ENCODE measurements around the gene SLC7A5.
"Not testable (repeated sequence)": the region's sequence is repeated elsewhere in the genome, so short reads cannot be mapped to it uniquely, and the experiment has no call there.

The SLC7A5 gene

GRCh38 chr16:87889762-87890161, 20.5 kb upstream of the SLC7A5 start:
- not testable (repeated sequence) for DNase-seq (ENCODE audit: low spot score); FAIRE-seq

- not testable (repeated sequence) for DNase-seq (ENCODE audit: low spot score); FAIRE-seq
These were observed 19.0 kb upstream of the SLC7A5 start for GRCh38 chr16:87888346-87888745.

GRCh38 chr16:87887931-87888330, 18.6 kb upstream of the SLC7A5 start:
- not testable (repeated sequence) for DNase-seq (ENCODE audit: low spot score); FAIRE-seq

GRCh38 chr16:87885371-87885967, 16.2 kb upstream of the SLC7A5 start:
- DNase-seq (ENCODE audit: low spot score); FAIRE-seq: not testable (repeated sequence)

GRCh38 chr16:87882436-87883019, 13.2 kb upstream of the SLC7A5 start:
- FAIRE-seq (no peak), DNase-seq (ENCODE audit: low spot score) (no peak)

- no peak for FAIRE-seq
- no peak for DNase-seq (ENCODE audit: low spot score)
These were observed 12.3 kb upstream of the SLC7A5 start for GRCh38 chr16:87881324-87882200.

GRCh38 chr16:87880117-87880696, 10.9 kb upstream of the SLC7A5 start:
- DNase-seq (ENCODE audit: low spot score): no peak
- FAIRE-seq: no peak

- not testable (repeated sequence) for DNase-seq (ENCODE audit: low spot score); FAIRE-seq
These were observed 10.2 kb upstream of the SLC7A5 start for GRCh38 chr16:87879411-87880013.

- FAIRE-seq (no peak), DNase-seq (ENCODE audit: low spot score) (no peak)
These were observed 9.4 kb upstream of the SLC7A5 start for GRCh38 chr16:87878704-87879103.

- DNase-seq (ENCODE audit: low spot score) (no peak), FAIRE-seq (no peak)
These were observed 8.7 kb upstream of the SLC7A5 start for GRCh38 chr16:87877942-87878507.

- FAIRE-seq: no peak
- DNase-seq (ENCODE audit: low spot score): no peak
These were observed 5.5 kb upstream of the SLC7A5 start for GRCh38 chr16:87874639-87875427.

- DNase-seq (ENCODE audit: low spot score): peak; percentile 92
- peak; percentile 66 for FAIRE-seq
These were observed 1.3 kb upstream of the SLC7A5 start for GRCh38 chr16:87870418-87871291.

- FAIRE-seq; DNase-seq (ENCODE audit: low spot score): not testable (repeated sequence)
These were observed 641 bp upstream of the SLC7A5 start for GRCh38 chr16:87869879-87870417.

GRCh38 chr16:87868254-87869029, 865 bp downstream of the SLC7A5 start:
- FAIRE-seq (peak; percentile 70), DNase-seq (ENCODE audit: low spot score) (peak; percentile 88)

- not testable (repeated sequence) for DNase-seq (ENCODE audit: low spot score); FAIRE-seq
These were observed 3.3 kb downstream of the SLC7A5 start for GRCh38 chr16:87865902-87866555.

- no peak for FAIRE-seq
- DNase-seq (ENCODE audit: low spot score): peak; percentile 29
These were observed 4.8 kb downstream of the SLC7A5 start for GRCh38 chr16:87864331-87864989.

- not testable (repeated sequence) for DNase-seq (ENCODE audit: low spot score); FAIRE-seq
These were observed 6.0 kb downstream of the SLC7A5 start for GRCh38 chr16:87863327-87863635.
